Measurements from ENCODE around the gene SIRPB1.

SIRPB1 gene

DNA sequence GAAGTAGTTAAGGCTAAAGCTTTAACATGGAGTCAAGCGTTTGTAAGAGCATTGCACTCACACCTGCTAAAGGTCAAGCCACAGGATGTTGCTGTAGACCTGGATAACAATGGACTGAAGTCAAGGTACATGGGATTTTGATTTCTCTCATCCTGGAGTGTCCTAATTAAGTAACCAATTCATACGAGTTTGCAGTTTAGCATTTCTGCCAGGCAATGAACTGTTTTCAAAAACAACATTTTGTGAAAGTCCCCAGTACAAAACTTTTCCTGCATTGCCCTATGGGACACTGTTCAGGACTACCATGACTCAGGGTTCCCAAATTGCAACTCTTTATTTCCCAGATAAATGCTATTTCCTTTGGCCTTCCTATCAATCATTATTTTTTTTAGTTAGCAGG, 17.4 kb upstream of the SIRPB1 start:
- TF ChIP-seq, protein P1, sequence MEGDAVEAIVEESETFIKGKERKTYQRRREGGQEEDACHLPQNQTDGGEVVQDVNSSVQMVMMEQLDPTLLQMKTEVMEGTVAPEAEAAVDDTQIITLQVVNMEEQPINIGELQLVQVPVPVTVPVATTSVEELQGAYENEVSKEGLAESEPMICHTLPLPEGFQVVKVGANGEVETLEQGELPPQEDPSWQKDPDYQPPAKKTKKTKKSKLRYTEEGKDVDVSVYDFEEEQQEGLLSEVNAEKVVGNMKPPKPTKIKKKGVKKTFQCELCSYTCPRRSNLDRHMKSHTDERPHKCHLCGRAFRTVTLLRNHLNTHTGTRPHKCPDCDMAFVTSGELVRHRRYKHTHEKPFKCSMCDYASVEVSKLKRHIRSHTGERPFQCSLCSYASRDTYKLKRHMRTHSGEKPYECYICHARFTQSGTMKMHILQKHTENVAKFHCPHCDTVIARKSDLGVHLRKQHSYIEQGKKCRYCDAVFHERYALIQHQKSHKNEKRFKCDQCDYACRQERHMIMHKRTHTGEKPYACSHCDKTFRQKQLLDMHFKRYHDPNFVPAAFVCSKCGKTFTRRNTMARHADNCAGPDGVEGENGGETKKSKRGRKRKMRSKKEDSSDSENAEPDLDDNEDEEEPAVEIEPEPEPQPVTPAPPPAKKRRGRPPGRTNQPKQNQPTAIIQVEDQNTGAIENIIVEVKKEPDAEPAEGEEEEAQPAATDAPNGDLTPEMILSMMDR (IDR thresholded peaks at IDR 0.05; ENCODE audit: low read depth, low read length, missing control alignments) = no peak
- H3K4me3 ChIP-seq (ENCODE audit: low read depth, low read length) = no peak overlapping the region
- no peak for DNase-seq (ENCODE audit: low read depth)

DNA sequence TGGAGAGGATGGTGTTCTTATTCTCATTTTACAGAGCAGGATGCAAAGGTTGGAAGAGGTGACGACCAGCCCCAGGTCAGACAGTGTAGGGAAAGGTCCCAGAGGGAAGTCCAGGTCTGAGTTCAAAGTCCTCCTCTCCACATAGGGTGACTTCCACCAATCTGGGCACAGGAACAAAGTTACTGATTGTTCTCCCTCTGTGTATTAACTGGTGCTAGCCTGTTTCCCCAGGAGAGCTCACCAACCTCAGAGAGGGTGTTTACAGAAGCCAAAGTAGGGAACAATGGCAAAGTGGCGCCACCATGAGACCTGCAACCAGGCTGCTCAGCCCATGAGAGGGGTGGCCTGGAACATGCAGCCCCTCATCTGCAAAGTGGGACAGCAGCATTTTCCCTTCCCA, 16.8 kb upstream of the SIRPB1 start:
- DNase-seq (ENCODE audit: low read depth) = no peak
- TF ChIP-seq, protein P1 (IDR thresholded peaks at IDR 0.05; ENCODE audit: low read depth, low read length, missing control alignments) = no peak
- H3K4me3 ChIP-seq (ENCODE audit: low read depth, low read length) = no peak overlapping the region

DNA sequence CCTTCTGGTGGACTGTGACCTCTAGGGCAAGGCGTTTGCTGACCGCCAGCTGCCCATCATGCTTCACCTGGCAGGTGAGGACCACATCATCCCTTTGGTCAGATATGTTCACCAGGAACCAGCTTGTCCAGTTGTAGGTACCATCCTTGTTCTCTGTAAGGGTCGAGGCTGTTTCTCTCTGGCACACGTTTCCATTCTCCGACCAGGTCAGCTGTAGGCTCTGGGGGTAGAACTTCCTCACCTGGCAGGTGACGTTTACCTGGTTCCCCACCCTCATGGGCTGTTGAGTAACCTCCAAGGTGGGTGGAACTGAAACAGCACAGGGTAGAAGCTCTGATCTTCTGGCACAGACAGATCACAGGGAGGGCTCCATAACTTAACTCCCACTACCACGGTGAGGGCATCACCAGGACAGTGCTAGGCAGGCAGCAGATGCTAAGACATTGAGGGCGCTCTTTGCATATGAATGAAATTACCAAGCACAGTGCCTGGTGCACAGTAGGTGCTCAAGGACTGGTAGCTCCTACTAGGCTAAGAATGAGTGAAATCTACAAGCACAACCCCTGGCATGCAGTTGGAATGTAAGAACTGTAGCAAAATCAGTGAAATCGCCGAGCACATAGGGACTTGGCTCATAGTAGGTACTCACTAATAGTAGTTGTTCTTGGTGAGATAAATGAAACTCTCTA, 15.6 kb upstream of the SIRPB1 start:
- no peak overlapping the region for H3K4me3 ChIP-seq (ENCODE audit: low read depth, low read length)
- DNase-seq (ENCODE audit: low read depth) = no peak
- TF ChIP-seq, protein P1 (IDR thresholded peaks at IDR 0.05; ENCODE audit: low read depth, low read length, missing control alignments) = no peak

DNA sequence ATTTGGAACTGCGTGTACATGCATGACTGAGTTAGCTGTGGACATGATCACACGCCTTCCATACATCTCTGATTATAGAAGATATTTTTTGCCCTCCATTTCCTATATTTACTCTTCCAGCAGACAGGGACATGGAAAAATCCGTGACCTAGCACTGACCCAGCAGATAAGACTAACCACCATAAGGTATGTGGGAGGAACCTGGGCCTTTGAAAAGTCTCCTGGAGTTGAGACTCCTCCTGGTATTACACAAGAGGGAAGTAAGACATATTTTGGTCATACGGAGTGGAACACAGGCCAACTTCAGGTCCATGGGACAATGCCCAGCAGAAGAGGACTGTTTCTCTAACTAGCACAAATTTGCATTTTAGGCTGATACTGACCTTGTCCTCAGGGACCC, 13.7 kb upstream of the SIRPB1 start:
- TF ChIP-seq, protein P1 (IDR thresholded peaks at IDR 0.05; ENCODE audit: low read depth, low read length, missing control alignments) = no peak
- H3K4me3 ChIP-seq (ENCODE audit: low read depth, low read length) = no peak overlapping the region
- DNase-seq (ENCODE audit: low read depth) = no peak

DNA sequence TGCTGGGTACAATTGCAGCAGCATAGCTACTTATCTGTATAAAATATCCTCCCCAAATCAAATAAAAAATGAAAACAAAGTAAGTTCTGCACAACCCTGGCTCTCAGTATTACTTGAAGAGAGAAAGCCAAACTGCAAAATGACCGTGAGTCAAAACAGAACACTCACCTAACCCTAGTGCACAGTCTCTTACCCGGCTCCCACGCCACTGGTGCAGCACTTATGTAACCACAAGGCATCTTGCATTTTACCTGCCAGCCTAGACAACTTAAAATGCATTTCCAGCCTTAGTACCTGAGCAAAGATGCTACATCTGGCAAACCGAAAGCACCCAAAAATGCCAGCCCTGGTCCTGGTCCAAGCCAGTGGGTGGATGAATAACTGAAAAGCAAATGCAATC, 12.4 kb upstream of the SIRPB1 start:
- no peak overlapping the region for H3K4me3 ChIP-seq (ENCODE audit: low read depth, low read length)
- DNase-seq (ENCODE audit: low read depth) = no peak
- TF ChIP-seq, protein P1 (IDR thresholded peaks at IDR 0.05; ENCODE audit: low read depth, low read length, missing control alignments) = no peak

DNA sequence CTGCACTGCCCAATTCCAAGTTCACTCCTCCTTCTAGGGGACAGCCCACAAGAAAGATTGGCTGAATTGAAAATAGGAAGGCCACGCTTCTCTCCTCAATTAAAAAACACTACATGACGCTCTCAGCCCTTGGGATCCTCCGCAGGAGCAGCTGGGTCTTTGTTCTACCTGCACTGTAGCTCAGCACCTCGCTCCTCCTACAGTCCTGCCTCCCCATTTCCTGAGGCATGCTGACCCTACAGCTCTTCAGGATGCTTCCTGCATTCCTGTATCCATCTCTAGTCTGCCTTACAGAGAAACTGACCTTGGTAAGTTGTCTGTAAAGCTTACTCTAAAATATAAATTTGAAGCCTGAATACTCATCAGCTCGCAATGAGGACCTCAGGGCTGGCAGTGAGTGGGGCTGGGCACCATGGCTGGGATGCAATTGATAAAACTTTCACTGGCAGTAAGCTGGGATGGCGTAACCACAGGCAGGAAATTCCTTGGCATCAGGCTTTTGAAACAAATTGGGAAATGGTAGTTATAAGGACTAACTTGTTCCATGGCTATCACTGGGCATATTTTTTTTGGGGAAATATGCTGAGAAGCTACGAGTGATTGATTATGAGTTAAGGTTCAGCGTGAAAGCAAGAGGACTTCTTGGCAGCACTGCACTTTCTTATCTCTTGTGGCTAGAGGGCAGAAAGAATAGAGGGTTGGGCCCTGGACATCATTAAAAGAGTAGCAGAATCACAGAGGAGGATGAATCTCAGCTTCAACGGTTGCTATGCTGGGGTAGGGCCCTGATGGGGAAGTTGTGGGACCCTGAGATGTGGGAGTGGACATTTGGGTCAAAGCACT, 11.7 kb upstream of the SIRPB1 start:
- TF ChIP-seq, protein P1 (IDR thresholded peaks at IDR 0.05; ENCODE audit: low read depth, low read length, missing control alignments) = no peak
- DNase-seq (ENCODE audit: low read depth) = no peak
- H3K4me3 ChIP-seq (ENCODE audit: low read depth, low read length) = no peak overlapping the region

All from GM12864 (cell line).